Eye (tissue), 1 donor: Measurements from ENCODE around the gene CIPC.
A peak's percentile ranks its signal among the peaks of the same experiment; 100 is the strongest.

Experiments
- DNase-seq: peaks from one replicate; pipeline ENCODE4 v3.0.0-alpha.2; 2015

Gene CIPC

GRCh38 chr14:77071938-77072388, 26.1 kb upstream of the CIPC start:
- no peak for DNase-seq

GRCh38 chr14:77074969-77075368, 23.1 kb upstream of the CIPC start:
- DNase-seq = no peak

DNA sequence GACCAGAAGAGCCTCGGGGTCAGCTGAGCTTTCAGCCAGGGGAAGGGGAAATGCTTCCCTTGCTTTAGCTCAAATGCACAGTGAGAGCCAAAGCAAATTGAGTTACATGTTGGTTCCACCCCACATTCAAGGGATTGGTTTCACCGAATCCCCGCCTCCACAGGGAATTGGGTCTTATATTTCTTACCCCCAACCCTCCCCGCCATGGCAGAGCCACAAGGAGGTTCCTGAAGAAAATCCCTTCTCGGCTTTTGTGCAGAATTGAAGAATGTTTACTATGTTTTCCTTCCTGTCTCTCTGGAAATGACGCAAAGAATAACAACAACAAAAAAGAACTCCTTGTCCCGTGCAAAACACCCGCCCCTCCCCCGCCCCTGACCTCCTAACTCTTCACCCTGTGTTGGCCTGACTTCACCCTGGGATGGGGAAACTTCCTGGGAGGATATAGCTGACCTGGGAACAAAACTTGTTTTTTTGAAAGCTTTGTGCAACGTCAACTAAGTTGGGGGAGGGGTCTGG, 21.9 kb upstream of the CIPC start:
- peak; percentile 56 for DNase-seq

DNA sequence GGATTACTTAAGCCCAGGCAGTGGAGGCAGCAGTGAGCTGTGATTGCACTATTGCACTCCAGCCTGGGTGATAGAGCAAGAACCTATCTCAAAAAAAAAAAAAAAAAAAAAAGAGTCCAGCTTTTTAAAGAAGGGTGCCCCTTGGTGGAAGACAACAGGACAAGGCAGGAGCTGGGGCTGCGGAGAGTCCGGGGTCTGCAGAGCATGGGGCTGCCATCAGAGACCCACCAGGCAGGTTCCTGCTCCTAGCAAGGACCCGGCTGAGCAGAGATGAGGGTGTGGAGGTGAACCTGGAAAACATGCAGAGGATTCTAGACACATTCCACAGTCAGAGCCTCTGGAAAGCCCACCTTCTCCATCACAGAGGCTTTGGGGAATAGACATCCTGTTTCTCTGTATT, 21.0 kb upstream of the CIPC start:
- no peak for DNase-seq

GRCh38 chr14:77082356-77082755, 15.7 kb upstream of the CIPC start:
- no peak for DNase-seq

DNA sequence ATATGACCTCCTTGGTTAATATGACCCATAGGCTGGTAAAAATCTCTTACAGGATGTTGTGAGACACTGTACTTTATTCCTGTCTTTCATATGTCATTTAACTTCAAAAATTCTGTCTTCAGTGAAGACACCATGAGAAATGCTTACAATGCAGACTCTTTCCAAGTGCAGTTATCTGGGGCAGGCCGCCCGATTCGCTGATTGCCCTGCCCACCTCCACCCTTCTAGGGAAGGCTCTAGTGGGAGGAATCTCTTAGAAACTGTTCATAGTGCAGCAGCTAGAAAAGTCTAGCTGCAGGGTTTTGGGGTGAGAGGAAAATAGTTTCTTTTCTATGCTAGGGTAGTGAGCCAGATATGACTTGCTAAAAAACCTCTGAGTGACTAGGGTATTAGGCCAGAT, 15.0 kb upstream of the CIPC start:
- DNase-seq = no peak

GRCh38 chr14:77084985-77085384, 13.1 kb upstream of the CIPC start:
- peak; percentile 44 for DNase-seq

- peak; percentile 68 for DNase-seq
These were observed 12.5 kb upstream of the CIPC start for GRCh38 chr14:77085538-77085937.

DNA sequence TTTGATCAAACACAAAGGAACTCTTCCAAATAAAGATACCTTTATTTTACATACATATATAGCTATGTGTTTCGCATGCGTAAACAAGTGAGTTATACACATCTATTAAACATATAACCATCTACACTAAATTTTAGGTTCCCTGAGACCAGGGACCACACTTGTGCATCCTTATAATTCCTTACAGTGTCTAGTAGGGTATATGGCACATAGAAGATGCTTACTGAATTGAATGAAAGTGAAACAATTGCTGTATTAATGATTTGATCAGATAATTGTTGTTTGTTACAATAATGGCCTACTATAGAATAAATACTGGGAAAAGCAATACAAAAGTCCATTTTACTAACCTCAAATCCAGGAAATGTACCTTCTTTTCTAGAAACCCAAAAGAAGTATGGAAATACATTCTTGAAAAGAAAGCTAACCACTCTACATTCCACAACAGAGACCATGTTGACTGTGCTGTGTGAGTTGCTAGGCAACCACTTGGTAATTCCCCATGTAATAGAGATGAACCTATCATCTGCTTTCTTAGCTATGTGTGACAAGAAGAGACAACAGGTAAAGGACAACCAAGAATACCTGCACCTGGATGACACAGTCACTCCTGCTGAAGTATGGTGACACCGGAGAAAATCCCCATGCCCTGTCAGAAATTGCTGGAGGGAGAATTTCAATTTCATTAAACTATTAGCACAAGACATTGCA, 11.9 kb upstream of the CIPC start:
- peak; percentile 72 for DNase-seq

- no peak for DNase-seq
These were observed 11.1 kb upstream of the CIPC start for GRCh38 chr14:77086951-77087350.

- DNase-seq = no peak
These were observed 10.4 kb upstream of the CIPC start for GRCh38 chr14:77087631-77088030.

GRCh38 chr14:77088219-77088618, 9.8 kb upstream of the CIPC start:
- DNase-seq = peak; percentile 66

- DNase-seq = no peak
These were observed 9.4 kb upstream of the CIPC start for GRCh38 chr14:77088645-77089044.

DNA sequence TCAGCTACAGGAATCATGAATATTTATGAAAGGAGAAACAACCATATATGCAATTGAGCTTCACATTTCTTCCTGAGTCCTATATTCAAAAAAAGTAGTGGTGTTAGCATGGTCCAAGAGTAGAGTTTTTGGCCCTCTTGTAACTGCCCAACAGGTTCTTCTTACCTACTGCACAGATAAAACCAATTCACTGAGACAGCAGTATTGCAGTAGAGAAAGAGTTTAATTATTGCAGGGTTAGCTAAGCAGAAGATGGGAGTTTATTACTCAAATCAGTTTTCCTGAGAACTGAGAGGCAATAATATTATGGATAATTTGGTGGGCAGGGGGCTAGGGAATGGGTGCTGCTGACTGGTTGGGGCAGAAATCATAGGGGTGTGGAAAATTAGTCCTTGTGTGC, 6.5 kb upstream of the CIPC start:
- no peak for DNase-seq

GRCh38 chr14:77092676-77093075, 5.4 kb upstream of the CIPC start:
- DNase-seq = no peak

DNA sequence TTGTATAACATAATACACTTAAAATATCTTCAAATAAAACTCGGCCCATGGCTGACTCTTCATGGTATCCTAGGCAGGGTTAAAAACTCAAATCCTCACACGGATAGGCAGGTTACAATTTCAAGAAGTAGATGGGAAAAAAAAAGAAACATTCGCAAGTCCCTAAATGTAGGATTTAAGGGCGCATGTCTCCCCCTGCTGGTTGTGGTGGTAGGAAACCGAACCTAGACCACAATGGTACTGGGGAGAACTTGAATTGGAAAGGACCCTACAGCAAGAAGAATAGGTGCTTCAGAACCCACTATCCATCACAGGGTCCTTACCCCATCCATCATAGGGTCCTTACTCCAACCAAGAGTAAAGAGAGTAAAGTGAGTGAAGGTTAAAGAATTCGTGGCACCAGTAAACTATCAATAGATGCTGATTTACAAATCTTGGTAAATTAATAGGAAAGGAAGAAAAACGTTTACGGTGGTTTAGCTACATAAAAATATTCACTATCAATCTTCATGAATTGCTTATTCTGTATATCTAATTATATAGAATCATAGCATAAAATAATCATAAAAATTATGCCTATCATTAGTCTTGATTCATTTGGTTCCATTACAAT, 3.3 kb upstream of the CIPC start:
- peak; percentile 92 for DNase-seq

DNA sequence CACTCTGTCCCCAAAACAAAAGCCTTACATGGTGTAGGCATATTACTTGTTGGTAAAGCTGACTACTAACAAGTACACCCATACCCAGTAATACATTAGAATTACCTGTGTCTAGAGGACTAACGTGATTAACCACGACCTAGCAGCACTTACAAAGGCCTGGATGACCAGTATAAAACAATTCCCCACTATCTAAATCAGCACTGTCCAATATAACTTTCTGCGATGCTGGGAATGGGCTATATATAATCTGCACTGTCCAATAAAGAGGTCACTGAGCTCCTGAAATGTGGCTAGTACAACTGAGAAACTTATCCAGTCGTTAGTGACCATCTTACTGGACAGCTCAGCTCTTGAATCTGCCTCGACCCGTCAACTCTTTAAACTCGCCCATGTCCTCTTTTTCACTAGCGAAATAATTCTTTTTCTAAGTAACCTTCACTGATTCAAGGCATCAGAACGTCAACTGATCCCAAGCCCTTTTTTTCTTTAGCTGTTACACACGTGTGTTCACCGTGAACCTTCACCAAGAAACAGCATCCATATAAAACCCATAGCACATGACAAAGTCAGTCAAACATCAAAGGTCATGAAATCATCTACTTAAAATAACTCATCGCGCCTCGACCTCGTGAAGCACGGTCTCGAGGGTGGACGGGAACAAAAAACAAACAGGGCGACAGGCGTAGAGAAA, 905 bp upstream of the CIPC start:
- no peak for DNase-seq

- no peak for DNase-seq
These were observed 683 bp downstream of the CIPC start for GRCh38 chr14:77098529-77099353.

DNA sequence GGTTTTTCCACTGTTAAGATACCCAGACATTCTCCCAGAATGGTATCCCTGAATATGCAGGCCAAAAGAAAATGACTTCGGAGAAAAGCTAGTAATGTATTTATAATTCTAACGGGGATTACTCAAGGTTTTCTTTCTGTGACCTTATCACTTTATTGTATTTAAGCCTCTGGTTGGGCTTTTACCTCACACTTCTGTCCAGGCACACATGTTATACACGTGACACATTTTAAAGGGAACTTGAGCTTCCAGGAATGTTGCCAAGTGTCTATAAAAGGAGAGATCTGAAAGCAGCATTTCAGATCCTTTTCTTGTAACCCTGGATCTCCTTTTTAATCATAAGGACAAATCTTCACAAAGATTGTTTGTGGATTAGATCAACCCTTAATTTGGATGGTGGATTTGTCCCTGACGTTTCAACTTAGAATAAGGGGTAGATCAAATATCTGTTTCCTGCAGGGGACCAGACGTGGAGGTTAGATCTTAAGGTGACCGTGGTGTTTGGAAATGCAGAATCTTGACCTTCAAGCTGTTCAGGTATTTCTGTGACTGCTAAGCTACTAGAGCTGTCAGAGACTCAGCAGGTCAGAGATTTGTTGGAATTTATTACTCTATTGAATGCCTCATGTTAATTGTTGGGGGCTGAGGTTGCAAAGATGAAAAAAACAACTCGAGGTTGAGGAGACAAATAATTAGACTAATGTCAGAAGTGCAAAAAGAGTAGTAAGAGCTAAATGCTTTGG, 1.5 kb downstream of the CIPC start:
- DNase-seq = peak; percentile 37

DNA sequence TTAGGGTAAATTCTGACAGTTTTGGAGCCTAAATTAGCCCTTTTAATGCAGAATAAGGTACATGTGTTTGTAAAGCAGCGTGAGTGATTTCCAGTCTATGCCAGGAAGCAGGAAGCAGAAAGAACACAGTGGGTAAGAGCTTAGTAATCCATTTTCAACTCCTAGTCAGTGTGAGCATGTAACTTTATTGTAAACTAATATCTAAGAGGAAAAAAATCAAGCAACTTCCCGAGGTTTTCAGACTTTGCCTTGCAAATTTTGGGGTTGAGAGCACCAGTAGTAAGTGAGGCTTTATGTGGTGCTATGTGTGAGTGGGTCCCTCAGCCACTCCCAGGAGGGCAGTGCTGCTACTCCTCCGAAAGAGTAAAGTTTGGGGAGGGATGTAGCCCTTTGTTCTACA, 2.9 kb downstream of the CIPC start:
- DNase-seq = no peak

DNA sequence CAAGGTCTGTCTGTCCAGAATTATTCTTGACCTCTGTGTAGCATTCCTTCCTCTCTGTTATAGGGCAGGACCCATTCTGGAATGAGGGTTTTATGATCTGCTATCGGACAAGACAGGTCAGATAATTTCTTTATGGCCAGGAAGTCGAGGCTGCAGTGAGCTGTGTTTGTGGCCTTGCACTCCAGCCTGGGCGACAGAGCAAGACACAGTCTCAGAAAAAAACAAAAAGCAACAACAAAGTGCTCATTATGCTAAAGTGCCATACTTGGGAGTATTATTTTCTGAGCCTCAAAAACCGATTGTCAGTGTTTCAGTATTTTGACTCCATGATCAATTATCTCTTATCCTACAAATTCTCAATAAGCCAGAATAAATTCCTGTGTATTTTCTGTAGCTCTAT, 4.1 kb downstream of the CIPC start:
- DNase-seq = no peak

DNA sequence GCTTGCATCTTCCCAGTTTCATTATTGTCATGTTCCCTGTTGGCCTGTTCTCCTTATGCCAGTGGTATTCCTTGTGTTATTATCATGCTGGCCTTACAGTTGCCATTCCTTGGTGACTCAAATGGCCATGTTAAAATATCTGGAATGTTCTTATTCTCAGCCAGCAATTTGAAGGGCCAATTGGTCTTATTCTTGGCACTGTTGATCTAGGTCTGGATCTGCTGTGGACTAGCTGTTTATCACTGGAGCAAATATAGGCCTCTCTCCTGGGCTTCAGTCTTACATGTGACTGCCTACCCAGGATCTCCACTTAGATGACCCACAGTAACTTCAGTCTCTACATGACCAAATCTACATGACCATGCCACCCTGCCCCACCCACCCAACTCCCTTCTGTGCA, 5.4 kb downstream of the CIPC start:
- DNase-seq = no peak
